ENCODE data around the gene CFAP299.

The CFAP299 gene

DNA sequence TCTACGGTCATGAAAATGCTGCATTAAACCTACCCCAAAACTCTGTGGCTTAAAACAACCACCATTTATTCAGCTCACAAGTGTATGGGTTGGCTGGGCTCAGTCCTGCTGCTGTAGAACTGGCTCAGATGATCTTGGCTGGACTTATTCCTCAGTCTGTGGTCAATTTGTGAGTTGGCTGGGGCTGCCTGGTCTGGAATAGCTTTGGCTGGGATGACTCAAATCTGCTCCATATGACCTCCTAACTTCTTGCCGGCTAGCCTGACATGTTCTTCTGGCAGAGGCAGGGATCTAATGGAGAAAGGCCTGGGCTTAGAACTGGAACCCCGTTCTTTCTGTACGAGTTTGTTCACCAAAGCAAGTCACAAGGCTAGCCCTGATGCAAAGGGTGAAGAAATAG, 71.7 kb downstream of the CFAP299 start:
- TF ChIP-seq Cebpa-rat (IDR thresholded peaks at IDR 0.05), result no peak
- Histone ChIP-seq H3K9ac (no peak overlapping the region), H4K20me1 (no peaks in the 10 kb centered on the region), H3K27me3 (no peaks in the 10 kb centered on the region), H3K36me3 (no peaks in the 10 kb centered on the region), H3K9me3 (replicated peaks in 1 of 11) (peaks cover 0 to 1% (median 0%) of the 10 kb centered on the region in 11 experiments; a peak in 2 of 22 replicates), H3K4me2 (no peak overlapping the region), H3K4me3 (no peak overlapping the region), H3K4me1 (no peaks in the 10 kb centered on the region), H3K27ac (no peak overlapping the region)

DNA sequence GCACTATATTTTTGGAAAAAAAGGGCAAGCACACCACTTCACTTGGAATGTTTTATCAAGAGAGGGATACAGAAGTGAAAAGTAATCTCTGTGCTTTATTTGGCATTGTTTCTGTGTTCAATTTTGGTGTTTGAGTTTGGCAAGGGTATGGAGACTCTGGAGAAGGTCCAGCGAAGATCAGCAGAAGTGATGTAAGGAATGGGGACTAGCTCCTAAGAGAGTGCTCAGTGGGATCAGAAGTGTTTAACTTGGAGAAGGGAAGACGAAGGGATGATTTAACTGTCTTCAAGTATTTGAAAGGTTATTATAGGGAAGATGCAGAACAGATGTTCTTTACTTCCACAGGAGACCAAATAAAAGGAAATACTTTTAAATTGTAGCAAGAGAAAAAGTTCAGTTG, 74.3 kb downstream of the CFAP299 start:
- H3K4me3 ChIP-seq, result no peak overlapping the region
- H3K4me2 ChIP-seq, result no peak overlapping the region
- no peaks in the 10 kb centered on the region for H3K9me3 ChIP-seq (replicated peaks in 1 of 11)
- H3K27me3 ChIP-seq, result no peaks in the 10 kb centered on the region
- H3K27ac ChIP-seq, result no peak overlapping the region
- no peaks in the 10 kb centered on the region for H4K20me1 ChIP-seq
- no peak overlapping the region for H3K9ac ChIP-seq
- no peaks in the 10 kb centered on the region for H3K36me3 ChIP-seq
- no peak for TF ChIP-seq Cebpa-rat (IDR thresholded peaks at IDR 0.05)
- no peaks in the 10 kb centered on the region for H3K4me1 ChIP-seq

DNA sequence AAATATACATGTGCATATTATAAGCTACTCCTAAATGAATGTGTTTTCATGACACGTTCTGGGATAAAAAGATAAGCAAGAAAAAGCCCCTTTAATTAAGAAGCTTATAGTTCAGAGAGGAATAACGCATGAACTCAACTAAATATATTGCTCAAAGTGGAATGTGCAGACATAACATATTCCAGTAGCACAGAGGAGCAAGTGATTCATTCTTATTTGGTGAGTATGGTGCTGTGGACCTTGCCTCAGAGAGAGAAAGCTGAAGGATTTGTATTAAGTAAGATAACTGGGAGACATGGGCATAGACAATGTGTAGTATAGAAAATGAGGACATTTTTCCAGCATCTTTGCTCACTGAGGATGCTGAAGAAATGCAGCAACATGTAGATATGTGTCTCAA, 76.8 kb downstream of the CFAP299 start:
- no peaks in the 10 kb centered on the region for H3K9me3 ChIP-seq (replicated peaks in 1 of 11)
- no peaks in the 10 kb centered on the region for H4K20me1 ChIP-seq
- H3K27me3 ChIP-seq, result no peaks in the 10 kb centered on the region
- no peak overlapping the region for H3K27ac ChIP-seq
- no peak for TF ChIP-seq Cebpa-rat (IDR thresholded peaks at IDR 0.05)
- no peak overlapping the region for H3K4me2 ChIP-seq
- H3K9ac ChIP-seq, result no peak overlapping the region
- no peaks in the 10 kb centered on the region for H3K4me1 ChIP-seq
- H3K4me3 ChIP-seq, result no peak overlapping the region
- H3K36me3 ChIP-seq, result no peaks in the 10 kb centered on the region

DNA sequence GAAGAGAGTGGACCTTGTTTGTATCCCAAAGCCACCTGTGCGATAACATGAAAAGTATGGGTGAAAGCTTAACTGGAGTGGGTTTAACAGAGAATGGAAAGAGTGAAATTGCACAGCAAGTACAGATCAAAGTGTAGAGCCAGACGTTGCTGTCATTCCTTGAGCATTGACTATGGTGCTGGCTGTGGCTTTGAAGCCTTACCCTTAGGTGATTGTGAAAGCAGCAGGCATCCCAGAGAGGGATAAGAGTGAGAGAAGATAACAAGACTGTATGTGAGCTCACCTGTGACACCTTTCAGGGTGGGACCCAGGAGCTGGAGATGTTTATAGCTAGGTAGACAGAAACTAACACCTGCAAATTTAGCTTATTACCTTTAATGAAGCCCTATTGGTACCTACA, 77.6 kb downstream of the CFAP299 start:
- Histone ChIP-seq H3K4me2 (no peak overlapping the region), H3K36me3 (no peaks in the 10 kb centered on the region), H3K9ac (no peak overlapping the region), H3K4me1 (no peaks in the 10 kb centered on the region), H4K20me1 (no peaks in the 10 kb centered on the region), H3K27me3 (no peaks in the 10 kb centered on the region), H3K27ac (no peak overlapping the region), H3K4me3 (no peak overlapping the region), H3K9me3 (replicated peaks in 1 of 11) (no peaks in the 10 kb centered on the region)
- no peak for TF ChIP-seq Cebpa-rat (IDR thresholded peaks at IDR 0.05)

DNA sequence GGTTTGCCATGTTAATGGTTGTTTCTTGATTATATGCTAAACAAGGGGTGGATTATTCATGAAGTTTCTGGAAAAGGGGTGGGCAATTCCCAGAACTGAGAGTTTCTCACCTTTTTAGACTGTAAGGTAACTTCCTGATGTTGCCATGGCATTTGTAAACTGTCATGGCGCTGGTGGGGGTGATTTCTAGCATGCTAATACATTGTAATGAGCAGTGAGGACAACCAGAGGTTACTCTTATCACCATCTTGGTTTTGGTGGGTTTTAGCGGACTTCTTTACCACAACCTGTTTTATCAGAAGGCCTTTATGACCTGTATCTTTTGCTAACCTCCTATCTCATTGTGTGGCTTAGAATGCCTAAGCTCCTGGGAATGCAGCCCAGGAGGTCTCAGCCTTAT, 81.5 kb downstream of the CFAP299 start:
- H3K36me3 ChIP-seq, result no peaks in the 10 kb centered on the region
- no peak overlapping the region for H3K9ac ChIP-seq
- H4K20me1 ChIP-seq, result no peaks in the 10 kb centered on the region
- no peak overlapping the region for H3K4me3 ChIP-seq
- no peak for TF ChIP-seq Cebpa-rat (IDR thresholded peaks at IDR 0.05)
- H3K4me2 ChIP-seq, result no peak overlapping the region
- H3K9me3 ChIP-seq (replicated peaks in 1 of 11), result no peaks in the 10 kb centered on the region
- no peaks in the 10 kb centered on the region for H3K27me3 ChIP-seq
- peaks cover 0 to 8% (median 0%) of the 10 kb centered on the region in 10 experiments; a peak in 4 of 20 replicates for H3K4me1 ChIP-seq
- H3K27ac ChIP-seq, result no peak overlapping the region

DNA sequence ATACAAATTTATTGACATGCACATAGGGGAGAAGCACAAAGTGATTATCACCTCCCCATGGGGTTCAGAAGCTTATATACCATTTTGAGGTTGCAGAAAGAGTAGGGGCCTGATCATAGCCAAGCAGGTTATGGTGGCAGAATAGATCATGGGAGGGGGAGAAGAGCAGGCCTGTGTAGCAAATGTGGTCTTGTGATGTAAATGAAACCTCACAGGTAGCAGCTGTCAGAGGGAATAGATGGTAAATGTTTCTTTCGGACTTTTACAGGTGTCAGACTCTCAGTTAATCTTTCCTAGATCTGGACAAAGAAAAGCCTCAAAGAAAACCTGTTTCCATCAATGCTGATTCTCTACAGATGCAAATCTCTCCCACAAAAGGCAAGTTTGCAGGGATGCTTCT, 84.4 kb downstream of the CFAP299 start:
- Histone ChIP-seq H3K9ac (no peak overlapping the region), H3K9me3 (replicated peaks in 1 of 11) (no peaks in the 10 kb centered on the region), H3K27me3 (no peaks in the 10 kb centered on the region), H3K36me3 (no peaks in the 10 kb centered on the region), H3K4me2 (no peak overlapping the region), H3K4me1 (peaks cover 0 to 8% (median 0%) of the 10 kb centered on the region in 10 experiments; a peak in 4 of 20 replicates), H3K27ac (no peak overlapping the region), H3K4me3 (no peak overlapping the region), H4K20me1 (no peaks in the 10 kb centered on the region)
- no peak for TF ChIP-seq Cebpa-rat (IDR thresholded peaks at IDR 0.05)

DNA sequence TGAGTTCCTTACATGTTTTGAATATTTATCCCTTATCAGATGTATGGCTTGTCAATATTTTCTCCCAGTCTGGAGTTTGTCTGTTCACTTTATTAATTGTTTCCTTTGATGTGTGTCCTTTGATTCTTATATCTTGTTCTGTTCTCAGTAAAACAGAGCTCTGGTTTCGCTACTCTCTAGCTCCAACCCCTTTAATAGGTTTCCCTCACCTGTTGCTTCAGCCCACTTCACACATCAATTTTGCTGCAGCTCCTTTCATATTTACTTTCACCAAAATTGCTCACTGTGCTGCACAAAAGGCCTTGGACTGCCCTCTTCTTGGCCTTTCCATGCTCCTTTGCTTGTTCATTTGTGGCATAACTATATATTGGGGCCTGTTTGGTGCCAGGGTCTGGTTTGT, 85.1 kb downstream of the CFAP299 start:
- Histone ChIP-seq H3K9me3 (replicated peaks in 1 of 11) (no peaks in the 10 kb centered on the region), H3K36me3 (no peaks in the 10 kb centered on the region), H3K4me1 (peaks cover 0 to 8% (median 0%) of the 10 kb centered on the region in 10 experiments; a peak in 5 of 20 replicates), H3K4me2 (no peak overlapping the region), H3K27me3 (no peaks in the 10 kb centered on the region), H3K9ac (no peak overlapping the region), H4K20me1 (no peaks in the 10 kb centered on the region), H3K27ac (no peak overlapping the region), H3K4me3 (no peak overlapping the region)
- no peak for TF ChIP-seq Cebpa-rat (IDR thresholded peaks at IDR 0.05)

DNA sequence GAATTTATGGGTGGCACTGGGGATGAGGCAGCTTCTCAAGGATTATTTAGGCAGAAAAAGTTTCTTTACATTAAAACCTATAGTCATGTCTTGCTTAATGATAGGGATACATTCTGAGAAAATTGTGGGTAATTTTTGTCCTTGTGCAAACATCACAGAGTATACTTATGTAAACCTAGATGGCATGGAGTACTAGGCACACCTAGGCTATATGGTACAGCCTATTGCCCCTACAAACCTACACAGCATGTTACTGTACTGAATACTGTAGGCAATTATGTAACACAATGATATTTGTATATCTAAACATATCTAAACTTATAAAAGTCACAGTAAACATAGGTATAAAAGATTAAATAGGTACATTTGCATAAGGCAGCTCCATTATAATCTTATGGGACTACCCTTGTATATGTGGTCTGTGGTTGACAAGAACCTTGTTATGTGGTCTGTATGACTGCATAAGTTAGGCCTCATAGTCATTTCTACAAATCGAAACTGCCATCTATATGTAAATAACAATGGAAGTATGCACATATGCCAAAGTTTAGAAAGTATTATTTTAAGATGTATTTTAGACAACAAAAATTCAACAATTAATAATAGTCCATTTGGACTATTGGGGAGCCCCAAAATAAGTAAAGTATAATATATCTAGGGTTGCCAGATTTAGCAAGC, 87.3 kb downstream of the CFAP299 start:
- Histone ChIP-seq H3K36me3 (no peaks in the 10 kb centered on the region), H3K4me3 (no peak overlapping the region), H4K20me1 (no peaks in the 10 kb centered on the region), H3K27ac (no peak overlapping the region), H3K4me1 (peaks cover 0 to 8% (median 0%) of the 10 kb centered on the region in 10 experiments; a peak in 5 of 20 replicates), H3K27me3 (no peaks in the 10 kb centered on the region), H3K9ac (no peak overlapping the region), H3K9me3 (replicated peaks in 1 of 11) (no peaks in the 10 kb centered on the region), H3K4me2 (no peak overlapping the region)
- no peak for TF ChIP-seq Cebpa-rat (IDR thresholded peaks at IDR 0.05)

DNA sequence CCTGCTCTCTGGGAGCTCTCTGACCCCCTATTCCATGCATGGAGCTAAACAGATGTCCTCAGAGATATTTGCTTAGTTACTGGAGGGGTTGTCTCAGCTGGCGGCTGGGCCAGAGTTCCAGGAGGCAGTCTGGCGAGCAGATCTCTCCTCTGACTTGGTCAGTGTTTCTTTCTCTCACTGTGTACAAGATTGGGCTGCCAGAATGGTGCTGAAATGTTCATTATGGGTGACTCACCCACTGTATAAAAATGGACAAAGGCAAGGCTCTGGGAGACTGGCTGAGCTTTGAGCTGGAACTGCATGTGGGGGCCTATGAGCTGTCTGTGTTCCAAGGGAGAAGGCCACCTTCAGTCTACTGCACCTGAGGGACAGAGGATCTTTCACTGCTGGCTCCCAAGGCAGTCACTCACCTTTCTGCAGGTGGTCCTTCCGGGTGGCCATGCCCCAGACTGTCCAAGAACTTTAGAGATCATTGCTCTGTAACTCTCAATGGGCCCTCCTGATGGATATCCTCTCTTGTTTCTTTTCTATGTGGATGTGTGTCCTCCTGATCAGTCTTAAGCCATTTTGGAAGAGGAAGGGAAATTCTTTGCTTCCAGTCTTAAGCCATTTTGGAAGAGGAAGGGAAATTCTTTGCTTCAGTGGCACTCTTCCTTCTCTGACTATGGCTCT, 88.2 kb downstream of the CFAP299 start:
- Histone ChIP-seq H3K36me3 (no peaks in the 10 kb centered on the region), H3K4me1 (peaks cover 0 to 8% (median 0%) of the 10 kb centered on the region in 10 experiments; a peak in 5 of 20 replicates), H3K9me3 (replicated peaks in 1 of 11) (no peaks in the 10 kb centered on the region), H3K4me2 (no peak overlapping the region), H3K27ac (no peak overlapping the region), H3K4me3 (no peak overlapping the region), H3K9ac (no peak overlapping the region), H4K20me1 (no peaks in the 10 kb centered on the region), H3K27me3 (no peaks in the 10 kb centered on the region)
- no peak for TF ChIP-seq Cebpa-rat (IDR thresholded peaks at IDR 0.05)

DNA sequence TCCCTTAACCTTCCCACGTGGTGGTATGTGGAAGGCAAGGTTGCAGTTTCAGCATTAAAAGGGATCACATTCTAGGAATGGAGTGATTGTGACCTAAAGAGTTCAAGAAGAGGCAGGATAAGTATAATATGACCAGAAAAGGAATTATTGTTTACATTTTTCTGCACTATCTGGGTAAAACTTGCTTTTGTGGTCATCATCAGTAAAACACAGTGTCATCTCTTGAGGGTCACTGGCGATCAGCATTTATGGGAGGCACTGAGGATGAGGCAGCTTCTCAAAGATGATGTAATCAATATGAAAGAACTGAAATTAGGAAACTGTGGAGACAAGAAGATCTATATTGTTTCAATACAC, 88.7 kb downstream of the CFAP299 start:
- no peaks in the 10 kb centered on the region for H4K20me1 ChIP-seq
- H3K9ac ChIP-seq, result no peak overlapping the region
- peaks cover 0 to 8% (median 0%) of the 10 kb centered on the region in 10 experiments; a peak in 5 of 20 replicates for H3K4me1 ChIP-seq
- no peaks in the 10 kb centered on the region for H3K9me3 ChIP-seq (replicated peaks in 1 of 11)
- H3K4me2 ChIP-seq, result no peak overlapping the region
- no peaks in the 10 kb centered on the region for H3K27me3 ChIP-seq
- H3K4me3 ChIP-seq, result no peak overlapping the region
- no peak for TF ChIP-seq Cebpa-rat (IDR thresholded peaks at IDR 0.05)
- H3K36me3 ChIP-seq, result no peaks in the 10 kb centered on the region
- no peak overlapping the region for H3K27ac ChIP-seq

Data from BLaER1 treated with 17β-estradiol and CSF1 and Interleukin-3, amounts not matched to agents 10 nM and 100 nM (cell line).